Measurements from ENCODE around the gene WDR47.
"Not testable (repeated sequence)": the region's sequence is repeated elsewhere in the genome, so short reads cannot be mapped to it uniquely, and the experiment has no call there.

The WDR47 gene

DNA sequence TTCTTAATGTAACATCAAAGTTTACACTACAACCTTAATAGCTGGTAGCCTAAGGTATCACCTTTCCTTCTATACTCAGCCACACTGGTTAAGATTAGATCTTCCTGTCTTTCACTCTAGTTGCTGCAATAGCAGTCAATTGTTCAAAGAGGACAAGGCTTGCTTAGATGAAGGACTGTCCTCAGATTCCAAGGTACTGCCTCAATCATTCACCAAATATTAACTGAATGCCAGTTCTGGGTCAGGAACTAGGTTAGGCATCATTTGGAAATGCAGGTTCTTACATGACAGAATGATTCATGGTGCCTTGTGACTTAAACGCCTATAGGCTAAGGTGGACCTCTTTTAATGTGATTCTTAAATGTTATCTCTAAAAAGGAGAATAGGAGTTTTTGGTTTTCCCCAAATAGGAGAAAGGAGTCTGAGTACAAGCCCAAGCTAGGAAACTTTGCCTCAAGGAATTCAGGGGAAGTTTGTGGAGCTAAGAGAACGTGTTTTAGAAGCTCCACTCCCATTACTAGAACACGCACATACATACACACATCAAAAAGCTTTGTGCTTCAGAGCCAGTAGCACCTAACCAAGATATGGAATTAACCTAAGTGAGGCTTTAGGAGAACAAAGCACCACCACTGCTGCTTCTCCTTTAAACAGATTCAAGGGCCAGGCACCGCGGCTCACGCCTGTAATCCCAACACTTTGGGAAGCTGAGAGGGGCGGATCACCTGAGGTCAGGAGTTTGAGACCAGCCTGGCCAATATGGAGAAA is 8.5 kb upstream of the WDR47 start:
- no peak for DNase-seq

GRCh38 chr1:109048335-109048734 is 6.4 kb upstream of the WDR47 start:
- DNase-seq, result no peak

- DNase-seq, result no peak
Measured at GRCh38 chr1:109047339-109047738, 5.4 kb upstream of the WDR47 start.

GRCh38 chr1:109046671-109047070 is 4.8 kb upstream of the WDR47 start:
- no peak for DNase-seq

DNA sequence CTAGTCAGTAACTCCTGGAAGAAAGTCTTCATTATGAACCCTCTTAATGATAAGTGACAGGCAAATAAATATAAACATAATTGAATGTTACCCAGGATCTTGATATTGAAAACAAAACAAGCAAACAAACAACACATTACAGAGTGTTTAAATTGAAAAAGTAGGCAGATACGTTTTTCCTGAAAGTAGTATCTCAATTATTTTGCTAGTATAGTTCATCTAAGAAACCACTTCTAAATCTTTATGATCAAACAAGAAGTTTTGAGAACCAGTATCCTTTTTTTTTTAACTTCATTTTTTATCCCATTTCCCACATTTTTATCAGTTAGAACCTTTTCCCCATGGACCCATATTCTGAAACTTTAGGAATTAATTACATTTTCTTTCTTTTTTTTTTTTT is 3.7 kb upstream of the WDR47 start:
- no peak for DNase-seq

GRCh38 chr1:109040989-109041620 is 797 bp downstream of the WDR47 start:
- peak; percentile 26 for DNase-seq

- DNase-seq, result no peak
Measured at GRCh38 chr1:109040627-109040988, 1.3 kb downstream of the WDR47 start.

DNA sequence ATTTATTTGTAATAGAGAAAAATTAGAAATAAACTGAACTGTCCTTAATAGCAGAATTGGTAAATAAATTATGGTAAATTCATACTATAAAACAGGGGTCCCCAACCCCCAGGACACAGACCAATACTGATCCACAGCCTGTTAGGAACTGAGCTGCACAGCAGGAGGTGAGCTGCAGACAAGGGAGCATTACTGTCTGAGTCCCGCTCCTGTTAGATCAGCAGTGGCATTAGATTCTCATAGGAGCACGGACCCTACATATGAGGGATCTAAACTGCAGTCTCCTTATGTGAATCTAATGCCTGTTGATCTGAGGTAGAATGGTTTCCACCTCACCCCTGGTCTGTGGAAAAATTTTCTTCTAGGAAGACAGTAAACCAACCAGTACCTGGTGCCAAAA is 7.5 kb downstream of the WDR47 start:
- no peak for DNase-seq

GRCh38 chr1:109029493-109029892 is 12.4 kb downstream of the WDR47 start:
- DNase-seq, result not testable (repeated sequence)

- DNase-seq, result no peak
Measured at GRCh38 chr1:109027841-109028240, 14.1 kb downstream of the WDR47 start.

GRCh38 chr1:109025694-109026093 is 16.2 kb downstream of the WDR47 start:
- DNase-seq, result no peak

GRCh38 chr1:109024646-109025045 is 17.3 kb downstream of the WDR47 start:
- DNase-seq, result no peak

GRCh38 chr1:109020693-109021257 is 21.1 kb downstream of the WDR47 start:
- no peak for DNase-seq

DNA sequence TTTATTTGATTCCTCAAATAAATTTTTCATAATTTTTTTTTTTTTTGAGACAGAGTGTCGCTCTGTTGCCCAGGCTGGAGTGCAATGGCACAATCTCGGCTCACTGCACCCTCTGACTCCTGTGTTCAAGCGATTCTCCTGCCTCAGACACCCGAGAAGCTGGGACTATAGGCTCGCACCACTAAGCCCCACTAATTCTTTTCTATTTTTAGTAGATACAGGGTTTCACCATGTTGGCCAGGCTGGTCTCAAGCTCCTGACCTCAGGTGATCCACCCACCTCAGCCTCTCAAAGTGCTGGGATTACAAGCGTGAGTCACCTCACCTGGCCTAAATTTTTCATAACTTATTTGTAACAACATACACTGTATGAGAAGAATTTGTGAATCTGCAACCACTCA is 24.2 kb downstream of the WDR47 start:
- DNase-seq, result not testable (repeated sequence)

- DNase-seq, result no peak
Measured at GRCh38 chr1:109017134-109017533, 24.8 kb downstream of the WDR47 start.

DNA sequence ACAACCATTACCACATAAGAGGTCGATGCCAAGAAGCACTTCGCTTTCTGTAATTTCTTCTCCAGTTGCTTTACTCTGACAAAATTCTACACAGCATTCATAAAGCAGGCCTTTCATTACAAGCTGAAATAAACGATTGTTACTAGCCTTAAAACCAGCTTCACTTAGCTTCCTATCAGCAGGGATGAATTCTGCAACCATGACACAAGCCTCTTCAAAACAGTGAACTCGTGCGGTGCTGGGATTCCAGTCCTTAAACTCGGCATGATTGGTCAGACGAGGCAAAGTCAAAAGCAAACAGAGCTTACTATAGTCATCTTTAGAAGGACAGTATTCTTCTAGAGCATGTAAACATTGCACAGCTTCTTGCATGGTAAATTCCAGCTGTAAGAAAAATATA is 30.6 kb downstream of the WDR47 start:
- no peak for DNase-seq

DNA sequence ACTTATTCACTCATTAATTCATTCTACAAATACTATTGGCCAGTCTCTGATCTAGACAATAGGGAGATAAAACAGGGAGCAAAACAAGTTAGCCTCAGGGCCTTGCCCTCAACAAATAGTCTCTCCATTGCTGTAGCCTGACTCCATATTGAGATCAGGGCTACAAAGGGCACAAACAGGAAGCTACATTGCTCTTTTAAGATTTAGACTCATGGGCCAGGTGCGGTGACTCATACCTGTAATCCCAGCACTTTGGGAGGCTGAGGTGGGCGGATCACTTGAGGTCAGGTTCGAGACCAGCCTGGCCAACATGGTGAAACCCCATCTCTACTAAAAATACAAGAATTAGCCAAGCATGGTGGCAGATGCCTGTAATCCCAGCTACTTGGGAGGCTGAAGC is 45.3 kb downstream of the WDR47 start:
- DNase-seq, result not testable (repeated sequence)

- DNase-seq, result no peak
Measured at GRCh38 chr1:108983114-108983513, 58.8 kb downstream of the WDR47 start.

GRCh38 chr1:108976658-108977057 is 65.2 kb downstream of the WDR47 start:
- no peak for DNase-seq

- DNase-seq, result no peak
Measured at GRCh38 chr1:108972951-108973350, 69.0 kb downstream of the WDR47 start.

GRCh38 chr1:108969346-108969745 is 72.6 kb downstream of the WDR47 start:
- DNase-seq, result no peak

DNA sequence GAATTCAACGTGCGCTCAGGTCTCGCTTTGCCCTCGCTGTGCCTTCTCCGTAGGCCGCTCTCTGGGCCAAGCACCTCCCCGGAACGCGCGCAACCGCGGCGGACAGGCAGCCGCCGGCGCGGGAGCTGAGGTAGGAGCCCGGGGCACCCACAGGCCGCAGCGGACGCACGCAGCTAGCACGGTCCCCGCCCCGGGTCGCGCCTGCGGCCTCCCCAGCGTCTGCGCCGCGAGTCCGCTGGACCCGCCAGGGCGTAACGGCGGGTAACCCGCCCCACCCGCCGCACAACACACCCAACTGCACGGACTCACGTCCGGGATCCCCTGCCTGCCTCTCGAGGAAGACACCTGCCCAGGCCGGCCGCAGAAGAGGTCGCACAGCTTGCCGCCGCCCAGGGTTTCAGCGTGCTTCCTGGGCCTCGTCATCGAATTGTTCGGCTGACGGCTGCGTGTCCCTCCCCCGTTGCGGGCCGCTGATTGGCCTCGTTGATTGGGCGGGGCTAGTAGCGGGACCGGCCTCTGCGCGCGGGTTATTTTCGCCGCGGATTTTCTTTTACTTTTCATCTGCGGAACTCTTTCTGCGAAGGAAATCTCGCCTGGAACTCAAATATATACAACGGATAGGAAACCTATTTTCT is 78.7 kb downstream of the WDR47 start, which contains the start of gene CLCC1:
TSS of gene CLCC1 (minus strand) at position 433 of the 635 bp plus-strand sequence. CDS start 13,047 bp downstream, outside the sequence.
- DNase-seq, result peak; percentile 90

GRCh38 chr1:108962681-108963051 is 79.2 kb downstream of the WDR47 start:
- peak; percentile 18 for DNase-seq

All from effector CD4-positive, alpha-beta T cell (primary cell).